HG03139 (cell line): ENCODE results near the gene FOXO6.

ENCODE experiments used
- ATAC-seq: cut with Tn5 transposase; IDR thresholded peaks from one replicate; pipeline ENCODE4 v1.9.1; 2021; ENCODE audit not compliant: unreplicated experiment

The FOXO6 gene

GRCh38 chr1:41423511-41424191 is 62.4 kb downstream of the FOXO6 start:
- no peak for ATAC-seq

- no peak for ATAC-seq
These were observed 63.4 kb downstream of the FOXO6 start for GRCh38 chr1:41424581-41425118.

GRCh38 chr1:41425369-41425768 is 64.1 kb downstream of the FOXO6 start:
- no peak for ATAC-seq

DNA sequence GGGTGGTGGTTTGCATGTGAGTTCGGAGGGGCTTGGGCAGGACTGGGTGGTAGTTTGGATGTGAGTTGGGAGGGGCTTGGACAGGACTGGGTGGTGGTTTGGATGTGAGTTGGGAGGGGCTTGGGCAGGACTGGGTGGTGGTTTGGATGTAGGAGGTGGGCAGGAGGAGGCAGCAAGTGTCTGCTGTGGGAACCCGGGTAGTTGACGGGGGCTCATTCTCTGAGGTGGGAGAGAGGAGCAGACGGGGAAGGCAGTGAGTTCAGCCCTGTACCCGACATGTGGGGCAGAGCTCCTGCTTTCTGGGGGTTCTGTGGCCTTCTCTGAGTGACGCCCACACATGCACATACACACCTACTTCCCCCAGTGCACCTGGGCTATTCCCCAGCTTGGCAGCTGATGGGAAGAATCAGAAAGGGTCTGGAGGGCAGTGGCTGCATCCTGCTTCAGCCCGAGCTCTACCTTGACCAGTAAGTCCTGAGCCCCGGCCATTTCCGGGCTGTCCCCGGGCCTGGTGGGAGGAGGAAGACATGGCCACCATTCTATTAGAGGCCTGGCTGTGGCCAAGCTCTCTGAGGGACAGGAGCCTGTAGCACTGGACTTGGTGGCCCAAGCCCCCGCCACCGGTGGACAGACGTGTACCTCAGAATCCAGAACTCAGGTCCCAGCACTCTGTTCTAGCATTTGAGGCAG is 65.1 kb downstream of the FOXO6 start:
- no peak for ATAC-seq

DNA sequence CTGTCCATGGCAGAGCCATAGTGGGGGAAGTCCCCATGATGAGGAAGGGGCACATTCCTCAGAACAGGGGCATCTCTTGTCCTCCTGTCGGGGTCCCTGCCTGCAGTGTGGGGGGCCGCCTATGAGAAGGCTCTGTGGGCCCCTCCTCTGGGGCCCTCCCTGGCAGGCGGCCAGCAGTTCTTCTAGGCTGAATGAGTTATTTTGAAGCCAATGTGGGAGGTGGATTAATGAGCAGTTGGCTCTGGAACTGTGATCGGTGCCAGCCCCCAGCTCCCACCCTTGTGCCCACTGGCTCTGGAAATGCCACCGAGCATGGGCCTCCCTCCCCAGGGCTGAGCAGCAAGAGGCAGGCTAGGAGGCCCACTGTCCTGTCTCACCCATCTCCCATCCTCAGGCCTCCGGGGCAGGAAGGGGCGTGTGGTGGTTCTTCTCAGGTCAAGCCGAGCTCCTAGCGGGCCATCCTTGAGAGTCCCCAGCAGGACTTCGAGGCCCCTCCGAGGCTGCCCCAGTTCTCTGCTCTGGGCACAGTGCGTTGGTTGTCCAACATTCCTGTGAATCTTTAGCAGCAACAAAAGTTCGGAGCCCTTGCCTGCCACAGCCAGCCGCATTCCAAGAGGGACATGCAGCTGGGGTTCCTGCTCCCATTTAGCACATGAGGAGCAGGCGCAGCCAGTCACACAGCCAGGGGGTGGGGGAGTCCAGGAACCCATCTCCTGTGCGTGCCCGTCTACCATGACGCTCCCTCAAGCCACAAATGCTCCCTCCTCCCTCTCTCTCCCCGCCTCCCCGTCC is 66.1 kb downstream of the FOXO6 start:
- no peak for ATAC-seq

DNA sequence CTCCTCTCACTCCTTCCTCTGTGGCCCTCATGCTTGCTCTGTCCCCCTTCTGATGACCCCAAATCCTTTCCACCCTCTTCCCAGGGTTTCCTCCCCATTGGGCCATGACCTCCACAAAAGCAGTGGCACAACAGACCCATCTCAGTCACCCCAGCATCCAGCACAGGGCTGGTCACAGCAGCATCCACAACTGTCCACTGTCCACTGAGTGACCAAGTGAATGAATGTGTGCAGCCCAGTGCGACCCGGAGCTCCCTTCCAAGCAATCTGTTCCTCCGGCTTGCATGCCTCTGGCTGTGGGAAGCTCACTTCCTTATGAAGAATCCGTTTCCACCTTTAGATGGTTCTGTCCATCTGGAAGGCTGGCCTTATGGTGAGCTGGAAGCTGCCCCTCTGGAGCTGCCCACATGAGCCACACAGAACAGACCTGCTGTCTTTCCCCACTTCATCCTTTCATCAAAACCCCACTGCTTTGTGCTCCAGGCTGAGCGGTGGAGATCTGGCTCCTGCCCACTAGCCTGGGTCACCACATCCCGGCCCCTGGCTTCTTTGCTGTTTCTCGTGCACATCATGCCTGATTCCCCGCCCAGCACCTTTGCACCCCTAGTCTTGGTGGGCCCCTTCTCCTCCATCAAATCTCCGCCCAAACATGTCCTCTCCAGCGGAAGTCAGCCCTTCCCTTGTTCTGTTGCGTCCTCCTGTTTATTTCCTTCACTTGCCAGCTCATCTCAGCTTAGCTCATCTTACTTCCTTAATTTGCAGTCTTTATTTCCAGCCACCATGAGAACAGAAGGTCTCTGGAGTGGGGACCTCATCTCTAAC is 66.9 kb downstream of the FOXO6 start:
- no peak for ATAC-seq

DNA sequence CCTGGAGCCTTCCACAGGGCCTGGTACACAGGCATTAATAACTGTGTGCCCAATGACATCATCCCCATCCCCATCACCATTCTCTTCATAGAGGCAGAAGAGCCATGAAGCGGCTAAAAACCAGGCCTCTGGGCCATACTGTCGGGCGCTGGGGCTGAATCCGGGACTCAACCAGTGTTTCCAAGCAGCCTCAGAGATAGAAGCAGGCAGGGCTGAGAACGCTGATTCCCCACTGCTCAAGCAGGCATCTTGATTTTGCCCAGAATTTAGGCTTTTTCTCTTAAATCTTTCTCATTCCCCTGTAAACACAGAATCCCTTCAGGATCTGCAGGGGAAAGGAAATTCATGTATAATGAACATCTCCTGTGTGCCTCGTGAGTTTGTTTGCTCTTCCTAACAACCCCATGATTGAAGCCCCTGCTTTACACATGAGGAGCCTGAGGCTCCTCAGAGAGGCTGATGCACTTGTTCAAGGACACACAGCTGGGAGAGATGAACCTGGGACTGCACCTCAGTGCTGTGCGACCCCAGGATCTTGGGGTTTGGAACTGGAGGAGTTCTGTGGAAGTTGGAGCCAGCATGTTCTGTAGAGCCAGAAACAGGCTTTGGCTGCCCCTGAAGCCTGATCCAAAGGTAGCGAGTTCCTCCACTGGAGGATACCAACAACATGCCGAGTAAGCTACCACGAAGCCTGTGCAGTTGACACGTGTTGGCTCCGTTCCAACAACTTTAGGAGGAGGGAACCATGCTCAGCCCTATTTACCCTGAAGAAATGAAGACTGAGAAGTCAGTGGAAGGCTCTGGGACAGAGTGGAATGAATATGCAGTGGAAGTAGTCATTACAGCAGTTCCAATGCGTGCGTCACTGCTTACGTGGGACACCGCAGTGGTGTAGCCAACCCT is 67.8 kb downstream of the FOXO6 start:
- no peak for ATAC-seq

DNA sequence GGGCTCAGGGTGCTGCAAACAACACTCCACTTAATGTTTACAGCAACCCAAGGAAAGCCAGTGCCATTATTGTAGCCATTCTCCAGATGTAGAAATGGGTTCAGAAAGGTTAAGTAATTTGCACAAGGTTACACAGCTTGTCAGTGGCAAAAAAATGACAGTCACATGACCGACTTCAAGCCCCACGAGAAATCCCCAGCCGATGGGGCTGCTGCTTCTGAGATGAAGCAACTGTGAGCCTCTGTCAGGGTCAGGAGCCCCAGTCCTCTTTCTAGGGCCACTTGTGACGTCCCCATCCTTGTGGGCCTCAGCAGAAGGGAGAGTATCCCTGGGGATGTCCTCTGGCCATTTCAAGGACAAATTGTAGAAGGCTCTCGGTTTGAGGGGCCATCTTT is 68.4 kb downstream of the FOXO6 start:
- ATAC-seq, result no peak

- no peak for ATAC-seq
These were observed 68.8 kb downstream of the FOXO6 start for GRCh38 chr1:41430069-41430468.

- ATAC-seq, result no peak
These were observed 69.3 kb downstream of the FOXO6 start for GRCh38 chr1:41430582-41430981.

DNA sequence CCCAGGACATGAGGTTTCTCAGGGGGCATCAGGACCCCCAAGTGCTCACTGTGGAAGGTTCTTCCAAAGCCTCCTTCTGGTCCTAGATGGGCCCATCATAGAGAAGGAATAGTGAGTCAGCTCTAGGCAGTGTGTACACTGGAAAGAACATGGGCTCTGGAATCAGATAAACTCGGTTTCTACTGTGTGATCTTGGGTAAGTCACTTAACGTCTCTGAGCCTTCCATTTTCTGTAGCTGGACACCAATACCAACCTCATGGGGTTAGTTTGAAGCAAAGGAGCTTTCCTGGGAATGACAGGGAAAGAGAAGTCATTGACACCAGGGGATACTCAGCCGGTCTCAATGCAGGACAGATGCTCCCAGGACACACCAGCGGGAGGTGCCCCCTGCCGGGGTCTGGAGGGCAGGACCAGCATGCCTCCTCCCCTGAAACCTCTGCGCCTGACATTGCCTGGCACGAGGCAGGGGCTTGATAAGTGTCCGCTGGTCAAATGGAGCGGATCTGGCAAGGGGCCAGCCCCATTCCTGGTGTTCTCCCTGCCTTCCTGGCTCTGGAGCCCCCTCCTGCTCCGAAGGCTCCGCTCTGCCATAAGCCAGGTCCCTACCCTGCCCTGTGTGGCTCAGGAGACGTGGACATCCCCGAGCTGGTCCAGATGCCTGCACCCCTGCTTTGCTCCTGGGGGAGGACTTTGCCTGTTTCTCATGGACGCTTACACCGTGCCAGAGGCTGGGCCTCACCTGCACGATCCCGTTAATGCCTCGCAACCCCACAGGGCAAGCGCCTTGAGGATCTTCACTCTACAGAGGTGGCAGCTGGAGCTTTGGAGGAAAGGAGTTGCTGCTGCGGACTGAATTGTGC is 70.5 kb downstream of the FOXO6 start:
- ATAC-seq, result no peak
